GM12801 (cell line): ENCODE measurements around the gene RNF222.

Experiments
- TF ChIP-seq, protein P1 (sequence below): IDR thresholded peaks from one replicate; pipeline ENCODE4 v1.5.1; 2011; ENCODE audit warnings: control low read depth; ENCODE audit not compliant: insufficient read length; ENCODE audit errors: extremely low read depth

Gene RNF222

DNA sequence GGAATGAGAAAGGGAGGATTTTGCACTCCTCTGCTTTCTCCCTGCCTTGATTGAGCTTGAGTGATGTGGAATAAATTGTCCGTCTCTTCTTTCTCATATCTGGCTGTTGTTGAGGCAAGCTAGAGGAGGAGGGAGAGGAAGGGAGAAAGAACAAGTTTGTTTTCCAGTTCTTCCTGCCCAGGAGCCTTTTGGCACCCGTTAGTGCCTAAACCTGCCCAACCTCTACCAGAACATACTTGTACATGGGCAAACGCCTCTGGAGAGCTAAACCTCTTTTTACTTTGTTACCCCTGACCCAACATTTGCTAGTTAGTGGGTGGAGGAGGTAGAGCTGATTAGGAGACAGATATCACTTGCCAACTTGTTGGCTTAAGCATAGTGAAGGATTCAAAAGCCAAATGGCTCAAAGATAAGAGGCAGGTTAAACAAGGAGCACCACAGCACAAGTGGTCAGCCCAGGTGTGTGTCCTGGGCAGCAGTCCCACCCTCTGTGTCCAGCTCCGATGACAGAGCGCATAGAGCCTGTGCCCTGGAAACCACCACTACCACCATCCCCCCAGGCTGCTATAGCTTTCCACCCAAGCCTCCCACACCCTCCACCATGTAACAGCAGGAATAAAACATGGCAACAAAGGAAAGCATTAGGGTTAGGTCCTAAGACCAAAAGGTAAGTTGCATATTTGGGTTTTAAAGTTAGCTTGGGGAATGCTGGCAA, 51.5 kb downstream of the RNF222 start:
- TF ChIP-seq, protein P1, sequence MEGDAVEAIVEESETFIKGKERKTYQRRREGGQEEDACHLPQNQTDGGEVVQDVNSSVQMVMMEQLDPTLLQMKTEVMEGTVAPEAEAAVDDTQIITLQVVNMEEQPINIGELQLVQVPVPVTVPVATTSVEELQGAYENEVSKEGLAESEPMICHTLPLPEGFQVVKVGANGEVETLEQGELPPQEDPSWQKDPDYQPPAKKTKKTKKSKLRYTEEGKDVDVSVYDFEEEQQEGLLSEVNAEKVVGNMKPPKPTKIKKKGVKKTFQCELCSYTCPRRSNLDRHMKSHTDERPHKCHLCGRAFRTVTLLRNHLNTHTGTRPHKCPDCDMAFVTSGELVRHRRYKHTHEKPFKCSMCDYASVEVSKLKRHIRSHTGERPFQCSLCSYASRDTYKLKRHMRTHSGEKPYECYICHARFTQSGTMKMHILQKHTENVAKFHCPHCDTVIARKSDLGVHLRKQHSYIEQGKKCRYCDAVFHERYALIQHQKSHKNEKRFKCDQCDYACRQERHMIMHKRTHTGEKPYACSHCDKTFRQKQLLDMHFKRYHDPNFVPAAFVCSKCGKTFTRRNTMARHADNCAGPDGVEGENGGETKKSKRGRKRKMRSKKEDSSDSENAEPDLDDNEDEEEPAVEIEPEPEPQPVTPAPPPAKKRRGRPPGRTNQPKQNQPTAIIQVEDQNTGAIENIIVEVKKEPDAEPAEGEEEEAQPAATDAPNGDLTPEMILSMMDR, result no peak

DNA sequence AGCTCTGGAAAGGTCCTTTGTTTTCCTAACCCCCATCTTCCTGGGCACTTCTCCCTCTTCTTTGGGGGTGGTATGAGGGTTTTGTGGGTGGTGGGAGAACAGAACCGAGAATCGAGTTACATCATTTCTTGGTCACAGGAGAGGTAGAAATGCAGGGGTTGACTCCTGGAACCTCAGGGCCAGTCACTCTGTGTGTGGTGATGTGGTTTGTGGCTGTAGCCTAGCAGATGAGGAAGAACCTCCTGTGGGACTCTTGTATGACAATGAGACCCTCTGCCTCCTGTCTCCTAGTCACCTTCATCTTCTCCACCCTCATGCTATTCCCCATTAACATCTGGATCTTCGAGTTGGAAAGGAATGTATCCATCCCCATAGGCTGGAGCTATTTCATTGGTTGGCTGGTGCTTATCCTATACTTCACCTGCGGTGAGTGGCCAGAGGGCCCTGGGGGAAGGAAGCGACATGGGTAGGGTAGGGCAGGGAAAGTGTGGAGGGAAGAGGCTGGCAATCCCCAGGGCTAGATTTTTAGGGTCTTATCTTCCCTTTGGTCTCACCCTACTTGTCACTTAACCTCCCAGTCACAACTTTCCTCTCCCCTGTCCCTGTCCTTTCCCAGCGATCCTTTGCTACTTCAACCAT, 52.5 kb downstream of the RNF222 start:
- TF ChIP-seq, protein P1, result no peak

DNA sequence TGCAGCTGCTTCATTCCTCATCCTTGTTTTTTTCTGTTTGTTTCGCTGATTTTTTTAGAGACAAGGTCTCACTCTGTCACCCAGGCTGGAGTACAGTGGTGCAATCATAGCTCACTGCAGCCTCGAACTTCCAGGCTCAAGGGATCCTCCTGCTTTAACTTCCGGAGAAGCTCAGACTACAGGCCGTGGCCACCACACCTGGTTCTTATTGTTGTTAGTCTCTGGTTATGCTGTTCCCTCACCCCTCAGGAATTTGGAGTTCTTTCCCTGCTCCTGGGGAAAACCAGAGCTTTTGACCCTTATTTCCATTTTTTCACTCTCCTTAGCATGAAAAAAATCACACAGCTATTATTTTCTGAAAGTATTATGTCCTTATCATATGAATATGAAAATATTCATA, 56.2 kb downstream of the RNF222 start:
- TF ChIP-seq, protein P1, result no peak
